Heart left ventricle (tissue), 16 donors: ENCODE results near the gene SLCO3A1. TPM values are rescaled to one million over a fixed set of nuclear protein-coding genes. Genes with fewer than 3 reads are reported as not detected.
A peak's percentile ranks its signal among the peaks of the same experiment; 100 is the strongest.

ENCODE experiments used
- ATAC-seq, 4 donors: fragments of 200-7000 bp; cut with Tn5 transposase; one replicate each; pipeline ENCODE4 v1.9.1; 2020 to 2022; ENCODE audit warnings: moderate library complexity in 4 of 4, mild to moderate bottlenecking in 3 of 4, moderate number of reproducible peaks in 1 of 4
- DNase-seq, 5 donors: peaks; one replicate each; pipeline ENCODE4 v3.0.0-alpha.2; 2020
- H3K27ac ChIP-seq, 12 donors: fragments of 200-600 bp; sonication (generic) in 4 of 12; one replicate each; pipeline versions ENCODE4 v1.5.0 to v1.8.0; 2016 to 2022; ENCODE audit warnings: mild to moderate bottlenecking in 2 of 12
- H3K27me3 ChIP-seq, 9 donors: fragments of 200-600 bp; sonication (generic) in 2 of 9; one replicate each; pipeline versions ENCODE4 v1.5.1 to v1.8.0; 2016 to 2022; ENCODE audit warnings: mild to moderate bottlenecking in 3 of 9
- H3K36me3 ChIP-seq, 9 donors: fragments of 200-600 bp; sonication (generic) in 2 of 9; one replicate each; pipeline versions ENCODE4 v1.5.0 to v1.8.0; 2018 to 2022; ENCODE audit warnings: mild to moderate bottlenecking in 2 of 9
- H3K4me1 ChIP-seq, 12 donors: fragments of 200-600 bp; sonication (generic) in 4 of 12; one replicate each; pipeline versions ENCODE4 v1.5.0 to v1.8.0; 2016 to 2022; ENCODE audit warnings: mild to moderate bottlenecking in 3 of 12
- H3K4me3 ChIP-seq, 12 donors: fragments of 200-600 bp; sonication (generic) in 4 of 12; one replicate each; pipeline versions ENCODE4 v1.5.0 to v1.8.0; 2017 to 2022; ENCODE audit warnings: mild to moderate bottlenecking in 9 of 12, moderate library complexity in 4 of 12
- H3K9me3 ChIP-seq, 12 donors: fragments of 200-600 bp; sonication (generic) in 4 of 12; one replicate each; pipeline versions ENCODE4 v1.5.0 to v1.8.0; 2016 to 2022; ENCODE audit warnings: mild to moderate bottlenecking in 1 of 12
- CTCF ChIP-seq, 12 donors: fragments of 200-600 bp; sonication (generic) in 4 of 12; IDR thresholded peaks; one replicate each; pipeline versions ENCODE4 v1.5.0 to v1.8.0; 2018 to 2022; ENCODE audit warnings: antibody characterized with exemption in 12 of 12, mild to moderate bottlenecking in 5 of 12
- POLR2A ChIP-seq, 2 donors: fragments of 450-650 bp; IDR thresholded peaks; one replicate each; pipeline ENCODE4 v1.6.1; 2017; ENCODE audit warnings: antibody characterized with exemption in 2 of 2, mild to moderate bottlenecking in 2 of 2, moderate library complexity in 2 of 2
- WGBS, 4 donors: extraction: QIAGEN DNeasy Blood & Tissue Kit in 2 of 4; methylation state at CpG; one replicate each; pipeline versions ENCODE4 v1.1.5 to v1.1.7; 2013 to 2018; 5-methylcytosine and 5-hydroxymethylcytosine counted together
- intact Hi-C, 10 donors: fragments of 100-400 bp; cut with DNase I; formaldehyde crosslinking; loops; one replicate each; pipeline versions ENCODE4 v1.11.1 to v1.14.2; 2022
- long read RNA-seq, 3 donors: library from polyadenylated mRNA; unstranded; transcript quantifications; one replicate each; pipeline ENCODE4 v2.0.0, GENCODE V29; 2020 to 2021
- polyA plus RNA-seq, 2 donors: library from polyadenylated mRNA; stranded (reverse); fragments of 200-250 nt; gene quantifications; one replicate each; pipeline ENCODE4 v1.2.3, GENCODE V29; 2013
- total RNA-seq, 9 donors: library from RNA; depleted of rRNA in 2 of 9; stranded (reverse); fragments of >200 nt in 2 of 9; fragmentation: NEBNext Ultra II Directional in 3 of 9; extraction: Animal tissue kit (Norgen Biotek cat#: 25700) in 3 of 9; gene quantifications; one replicate each; pipeline versions ENCODE4 v1.1.0 to v1.2.4, GENCODE V29; 2016 to 2023
- donor health status: ischemic (EF 13 %, LVEDD 7.1; RV severe dilation, severe dysfunction).
- donor health status: healthy with polysubstance abuse.
- donor health status: DM: no; HTN: yes; CAD: no.
- donor health status: DM: no; HTN: no; CAD: no.
- donor health status: ischemic (EF 25% LVEDD 6.9; RV normal size, moderate dysfunction).
- donor health status: ischemic (EF 25% LVEDD 5.7; RV mildly dilated, moderate dysfunction).
- donor health status: healthy.
- donor health status: DM: yes; HTN: yes; CAD: no.
- donor health status: ischemic (EF 35%, LVEDD 5.7; RV mildly dilated, moderate dysfunction).
- donor health status: nonischemic (EF 11% LVEDD 7.7; RV severe dilation, severe dysfunction).
- donor health status: DM: yes; HTN: yes; CAD: no.
- donor health status: PGD.
- donor health status: ischemic (EF 29% LVEDD 5.4; RV normal size, mild dysfunction).
- donor health status: nonischemic (EF 23%, LVEDD 6.1; RV moderate dilation, normal function).

SLCO3A1 gene
- total RNA-seq (10 to 100 TPM; 26.3 to 64.2 (median 50.2) TPM), polyA plus RNA-seq (10 to 100 TPM; 38.9 to 59.6 TPM)
- long read RNA-seq, donor 1, full-length matches to known transcripts, result 111 of 155 reads
- long read RNA-seq, donor 1, partial matches to known transcripts, result 25 of 155 reads
- long read RNA-seq, donor 1, other reads (novel, unspliced or antisense), result 19 of 155 reads
- long read RNA-seq, donor 2, full-length matches to known transcripts, result 10 of 72 reads
- long read RNA-seq, donor 2, partial matches to known transcripts, result 51 of 72 reads
- long read RNA-seq, donor 2, other reads (novel, unspliced or antisense), result 11 of 72 reads
- long read RNA-seq, donor 3, full-length matches to known transcripts, result 140 of 177 reads
- long read RNA-seq, donor 3, partial matches to known transcripts, result 24 of 177 reads
- long read RNA-seq, donor 3, other reads (novel, unspliced or antisense), result 13 of 177 reads

GRCh38 chr15:91853511-91853947 lies at the start of gene SLCO3A1:
Gene SLCO3A1, plus strand, starts transcription at chr15:91853708.
- H3K9me3 ChIP-seq, result no peaks in the 10 kb centered on the region
- H3K27ac ChIP-seq, result peak within 1 kb of the TSS; percentile 85 to 99 (median 98)
- H3K4me1 ChIP-seq, result peaks cover 15 to 73% (median 53%) of the 10 kb centered on the region in 12 donors
- H3K36me3 ChIP-seq, result peaks cover 0 to 2% (median 0%) of the 10 kb centered on the region in 9 donors
- DNase-seq, result peak; percentile 87 to 92 (median 88)
- ATAC-seq, result peak in 3 of 4 donors; percentile 38 to 68 (median 67)
- TF ChIP-seq CTCF (IDR thresholded peaks at IDR 0.05) (no peak), POLR2A (IDR thresholded peaks at IDR 0.05) (no peak)
- WGBS, 4 donors, result 0 to 1% (median 0%) methylated on average over 12 to 67 of the region's 67 CpGs
- H3K4me3 ChIP-seq, result peak within 1 kb of the TSS; percentile 42 to 95 (median 80)
- intact Hi-C loops, result loop anchor here (1.0 to 10.0 kb wide), 23 partner anchors 14 to 551 kb away; no protein-coding TSS in a partner anchor
- no peaks in the 10 kb centered on the region for H3K27me3 ChIP-seq

- Histone ChIP-seq H3K4me3 (no peak overlapping the region), H3K4me1 (peaks cover 0 to 10% (median 0%) of the 10 kb centered on the region in 12 donors), H3K27me3 (no peaks in the 10 kb centered on the region), H3K9me3 (no peaks in the 10 kb centered on the region), H3K27ac (no peak overlapping the region), H3K36me3 (no peaks in the 10 kb centered on the region)
- intact Hi-C loops, result no loop called here
- DNase-seq (no peak), ATAC-seq (no peak)
- TF ChIP-seq POLR2A (IDR thresholded peaks at IDR 0.05) (no peak), CTCF (IDR thresholded peaks at IDR 0.05) (no peak)
- 87 to 93% (median 89%) methylated on average over 6 of the region's 6 CpGs for WGBS, 4 donors
Observed at GRCh38 chr15:91807122-91807521, 46.4 kb upstream of the SLCO3A1 start.

GRCh38 chr15:91813924-91814323 lies 39.6 kb upstream of the SLCO3A1 start:
- Histone ChIP-seq H3K36me3 (no peaks in the 10 kb centered on the region), H3K4me3 (no peak overlapping the region), H3K4me1 (no peaks in the 10 kb centered on the region), H3K27me3 (no peaks in the 10 kb centered on the region), H3K9me3 (peaks cover 0 to 25% (median 12%) of the 10 kb centered on the region in 12 donors), H3K27ac (no peak overlapping the region)
- intact Hi-C loops, result no loop called here
- ATAC-seq, result no peak
- 90 to 95% (median 93%) methylated on average over 2 of the region's 2 CpGs for WGBS, 4 donors
- DNase-seq, result no peak
- no peak for TF ChIP-seq POLR2A (IDR thresholded peaks at IDR 0.05)
- no peak for TF ChIP-seq CTCF (IDR thresholded peaks at IDR 0.05)

GRCh38 chr15:91816942-91817341 lies 36.6 kb upstream of the SLCO3A1 start:
- WGBS, 4 donors, result 86 to 94% (median 88%) methylated on average over 3 of the region's 3 CpGs
- TF ChIP-seq POLR2A (IDR thresholded peaks at IDR 0.05) (no peak), CTCF (IDR thresholded peaks at IDR 0.05) (no peak)
- H3K27me3 ChIP-seq, result no peaks in the 10 kb centered on the region

More at GRCh38 chr15:91816942-91817341, 36.6 kb upstream of the SLCO3A1 start:
- H3K36me3 ChIP-seq, result no peaks in the 10 kb centered on the region
- no peak for DNase-seq
- no peaks in the 10 kb centered on the region for H3K4me1 ChIP-seq
- no peak for ATAC-seq
- H3K4me3 ChIP-seq, result no peak overlapping the region
- H3K27ac ChIP-seq, result no peak overlapping the region
- intact Hi-C loops, result no loop called here
- peaks cover 0 to 25% (median 12%) of the 10 kb centered on the region in 12 donors for H3K9me3 ChIP-seq
